SK-N-MC (cell line): ENCODE data around the gene LRRC66.

Source experiments
- EZH2 ChIP-seq: fragments of 200-600 bp; sonication (generic); IDR thresholded peaks from one replicate; pipeline ENCODE4 v1.6.1; 2017; ENCODE audit warnings: antibody characterized with exemption
- POLR2AphosphoS5 ChIP-seq: IDR thresholded peaks from 2 replicates; pipeline ENCODE4 v1.6.1; 2012; ENCODE audit warnings: mild to moderate bottlenecking, low read depth, low read length, borderline replicate concordance

DNA sequence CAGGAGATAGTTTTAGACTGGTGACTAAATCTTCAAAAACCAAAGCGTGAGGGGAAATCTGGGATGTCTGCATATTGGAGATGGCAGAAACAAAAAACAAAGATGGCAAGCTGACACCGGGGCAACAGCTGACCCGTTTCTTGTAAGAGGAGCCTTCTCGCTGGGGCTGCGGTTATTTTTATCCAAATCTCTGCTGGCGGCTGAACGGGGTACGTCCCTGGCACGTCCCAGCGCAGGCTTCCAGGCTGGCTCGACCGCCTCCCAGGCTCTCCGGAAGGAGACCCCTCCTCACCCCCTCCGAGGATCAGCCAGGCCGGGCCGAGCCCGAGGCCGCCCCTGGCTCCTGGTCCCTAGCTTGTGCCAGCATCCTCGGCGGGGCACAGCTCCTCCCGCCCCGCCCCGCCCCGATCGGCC is 17.5 kb upstream of the LRRC66 start:
- no peak for TF ChIP-seq EZH2
- TF ChIP-seq POLR2AphosphoS5, result no peak
